ENCODE data around the gene ZNF574.

The ZNF574 gene

DNA sequence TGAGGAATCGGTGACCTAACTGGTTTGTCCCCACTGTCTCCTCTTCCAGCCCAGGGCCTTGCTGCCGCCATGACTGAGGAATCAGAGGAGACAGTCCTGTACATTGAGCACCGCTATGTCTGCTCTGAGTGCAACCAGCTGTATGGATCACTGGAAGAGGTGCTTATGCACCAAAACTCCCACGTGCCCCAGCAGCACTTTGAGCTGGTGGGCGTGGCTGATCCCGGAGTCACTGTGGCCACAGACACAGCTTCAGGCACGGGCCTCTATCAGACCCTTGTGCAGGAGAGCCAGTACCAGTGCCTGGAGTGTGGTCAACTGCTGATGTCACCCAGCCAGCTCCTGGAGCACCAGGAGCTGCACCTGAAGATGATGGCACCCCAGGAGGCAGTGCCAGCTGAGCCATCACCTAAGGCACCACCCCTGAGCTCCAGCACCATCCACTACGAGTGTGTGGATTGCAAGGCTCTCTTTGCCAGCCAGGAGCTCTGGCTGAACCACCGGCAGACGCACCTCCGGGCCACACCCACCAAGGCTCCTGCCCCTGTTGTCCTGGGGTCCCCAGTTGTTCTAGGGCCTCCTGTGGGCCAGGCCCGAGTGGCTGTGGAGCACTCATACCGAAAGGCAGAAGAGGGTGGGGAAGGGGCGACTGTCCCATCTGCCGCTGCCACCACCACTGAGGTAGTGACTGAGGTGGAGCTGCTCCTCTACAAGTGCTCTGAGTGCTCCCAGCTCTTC, 2.7 kb downstream of the ZNF574 start:
- DNase-seq: no peak

DNA sequence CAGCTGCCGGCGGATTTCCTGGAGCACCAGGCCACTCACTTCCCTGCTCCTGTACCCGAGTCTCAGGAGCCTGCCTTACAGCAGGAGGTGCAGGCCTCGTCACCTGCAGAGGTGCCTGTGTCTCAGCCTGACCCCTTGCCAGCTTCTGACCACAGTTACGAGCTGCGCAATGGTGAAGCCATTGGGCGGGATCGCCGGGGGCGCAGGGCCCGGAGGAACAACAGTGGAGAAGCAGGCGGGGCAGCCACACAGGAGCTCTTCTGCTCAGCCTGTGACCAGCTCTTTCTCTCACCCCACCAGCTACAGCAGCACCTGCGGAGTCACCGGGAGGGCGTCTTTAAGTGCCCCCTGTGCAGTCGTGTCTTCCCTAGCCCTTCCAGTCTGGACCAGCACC, 3.3 kb downstream of the ZNF574 start:
- no peak for DNase-seq

DNA sequence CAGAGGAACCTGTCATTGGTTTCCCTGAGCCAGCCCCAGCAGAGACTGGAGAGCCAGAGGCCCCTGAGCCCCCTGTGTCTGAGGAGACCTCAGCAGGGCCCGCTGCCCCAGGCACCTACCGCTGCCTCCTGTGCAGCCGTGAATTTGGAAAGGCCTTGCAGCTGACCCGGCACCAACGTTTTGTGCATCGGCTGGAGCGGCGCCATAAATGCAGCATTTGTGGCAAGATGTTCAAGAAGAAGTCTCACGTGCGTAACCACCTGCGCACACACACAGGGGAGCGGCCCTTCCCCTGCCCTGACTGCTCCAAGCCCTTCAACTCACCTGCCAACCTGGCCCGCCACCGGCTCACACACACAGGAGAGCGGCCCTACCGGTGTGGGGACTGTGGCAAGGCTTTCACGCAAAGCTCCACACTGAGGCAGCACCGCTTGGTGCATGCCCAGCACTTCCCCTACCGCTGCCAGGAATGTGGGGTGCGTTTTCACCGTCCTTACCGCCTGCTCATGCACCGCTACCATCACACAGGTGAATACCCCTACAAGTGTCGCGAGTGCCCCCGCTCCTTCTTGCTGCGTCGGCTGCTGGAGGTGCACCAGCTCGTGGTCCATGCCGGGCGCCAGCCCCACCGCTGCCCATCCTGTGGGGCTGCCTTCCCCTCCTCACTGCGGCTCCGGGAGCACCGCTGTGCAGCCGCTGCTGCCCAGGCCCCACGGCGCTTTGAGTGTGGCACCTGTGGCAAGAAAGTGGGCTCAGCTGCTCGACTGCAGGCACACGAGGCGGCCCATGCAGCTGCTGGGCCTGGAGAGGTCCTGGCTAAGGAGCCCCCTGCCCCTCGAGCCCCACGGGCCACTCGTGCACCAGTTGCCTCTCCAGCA, 4.2 kb downstream of the ZNF574 start:
- DNase-seq: no peak

DNA sequence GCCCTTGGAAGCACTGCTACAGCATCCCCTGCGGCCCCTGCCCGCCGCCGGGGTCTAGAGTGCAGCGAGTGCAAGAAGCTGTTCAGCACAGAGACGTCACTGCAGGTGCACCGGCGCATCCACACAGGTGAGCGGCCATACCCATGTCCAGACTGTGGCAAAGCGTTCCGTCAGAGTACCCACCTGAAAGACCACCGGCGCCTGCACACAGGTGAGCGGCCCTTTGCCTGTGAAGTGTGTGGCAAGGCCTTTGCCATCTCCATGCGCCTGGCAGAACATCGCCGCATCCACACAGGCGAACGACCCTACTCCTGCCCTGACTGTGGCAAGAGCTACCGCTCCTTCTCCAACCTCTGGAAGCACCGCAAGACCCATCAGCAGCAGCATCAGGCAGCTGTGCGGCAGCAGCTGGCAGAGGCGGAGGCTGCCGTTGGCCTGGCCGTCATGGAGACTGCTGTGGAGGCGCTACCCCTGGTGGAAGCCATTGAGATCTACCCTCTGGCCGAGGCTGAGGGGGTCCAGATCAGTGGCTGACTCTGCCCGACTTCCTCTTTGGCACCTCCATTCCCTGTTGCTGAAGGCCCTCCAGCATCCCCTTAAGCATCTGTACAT, 4.9 kb downstream of the ZNF574 start:
- DNase-seq: no peak

DNA sequence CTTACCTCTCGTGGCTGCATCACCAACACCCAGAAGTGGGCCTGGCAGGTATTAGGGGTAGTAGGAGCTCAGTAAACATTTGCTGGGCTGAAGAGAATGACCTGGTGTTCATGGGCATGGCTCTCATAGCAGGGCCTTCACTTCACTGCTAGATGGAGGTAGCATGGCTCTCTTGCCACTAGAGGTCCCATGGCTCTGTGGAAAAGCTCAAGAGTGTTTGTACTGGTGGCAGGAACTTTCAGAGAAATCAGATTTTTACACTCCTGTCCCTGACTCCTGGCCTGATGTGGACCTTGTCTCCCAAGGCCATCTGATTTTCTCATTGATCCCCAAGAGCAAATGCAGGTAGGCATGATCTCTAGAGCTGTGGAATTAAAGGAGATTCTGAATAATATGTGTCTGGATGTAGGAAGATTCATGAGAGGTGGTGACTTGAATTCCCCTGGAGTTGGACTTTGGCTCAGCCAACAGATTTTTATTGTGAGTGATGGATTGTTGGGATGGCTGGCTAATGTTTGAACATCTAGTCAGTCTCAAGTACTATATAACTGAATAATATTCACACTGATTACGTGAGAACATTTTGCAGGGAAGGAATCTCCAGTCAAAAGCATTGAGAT, 5.7 kb downstream of the ZNF574 start:
- DNase-seq: no peak

DNA sequence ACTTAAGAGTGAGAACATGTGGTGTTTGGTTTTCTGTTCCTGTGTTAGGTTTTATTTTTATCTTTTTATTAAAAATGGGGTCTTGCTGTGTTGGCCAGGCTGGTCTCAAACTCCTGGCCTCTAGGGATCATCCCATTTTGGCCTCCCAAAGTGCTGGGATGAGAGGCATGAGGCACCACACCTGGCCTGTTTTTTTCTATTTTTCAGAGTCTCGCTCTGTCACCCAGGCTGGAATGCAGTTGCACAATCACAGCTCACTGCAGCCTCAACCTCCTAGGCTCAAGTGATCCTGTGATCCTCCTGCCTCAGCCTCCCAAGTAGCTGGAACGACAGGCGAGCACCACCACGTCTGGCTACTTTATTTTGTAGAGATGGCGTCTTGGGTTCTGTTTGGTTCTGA, 7.6 kb downstream of the ZNF574 start:
- no peak for DNase-seq

DNA sequence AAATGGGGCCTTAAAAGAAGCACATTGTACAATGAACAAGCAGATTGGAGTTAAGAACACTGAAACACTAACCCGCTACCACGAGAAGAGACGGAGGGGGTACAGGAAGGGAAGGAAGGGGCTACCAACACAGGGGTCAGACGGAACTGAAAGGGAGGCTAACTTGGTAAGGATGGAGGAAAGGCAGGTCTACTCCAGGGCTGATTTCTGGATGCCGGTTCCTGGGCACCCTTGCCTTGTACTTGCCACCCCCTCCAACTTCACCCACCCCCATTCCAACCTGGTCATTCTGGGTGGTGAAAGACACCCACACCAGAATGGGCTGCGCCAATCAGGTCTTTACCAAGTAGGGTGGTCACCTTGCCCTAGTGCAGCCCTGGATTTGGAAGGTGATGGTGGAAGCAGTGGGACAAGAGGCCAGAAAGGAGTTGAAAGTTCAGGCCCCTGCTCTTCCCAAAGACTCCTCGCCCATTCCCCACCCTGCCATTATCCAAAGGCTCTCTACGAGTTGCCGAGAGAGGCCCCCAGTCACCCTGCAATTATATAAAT, 10.3 kb downstream of the ZNF574 start:
- DNase-seq: no peak

DNA sequence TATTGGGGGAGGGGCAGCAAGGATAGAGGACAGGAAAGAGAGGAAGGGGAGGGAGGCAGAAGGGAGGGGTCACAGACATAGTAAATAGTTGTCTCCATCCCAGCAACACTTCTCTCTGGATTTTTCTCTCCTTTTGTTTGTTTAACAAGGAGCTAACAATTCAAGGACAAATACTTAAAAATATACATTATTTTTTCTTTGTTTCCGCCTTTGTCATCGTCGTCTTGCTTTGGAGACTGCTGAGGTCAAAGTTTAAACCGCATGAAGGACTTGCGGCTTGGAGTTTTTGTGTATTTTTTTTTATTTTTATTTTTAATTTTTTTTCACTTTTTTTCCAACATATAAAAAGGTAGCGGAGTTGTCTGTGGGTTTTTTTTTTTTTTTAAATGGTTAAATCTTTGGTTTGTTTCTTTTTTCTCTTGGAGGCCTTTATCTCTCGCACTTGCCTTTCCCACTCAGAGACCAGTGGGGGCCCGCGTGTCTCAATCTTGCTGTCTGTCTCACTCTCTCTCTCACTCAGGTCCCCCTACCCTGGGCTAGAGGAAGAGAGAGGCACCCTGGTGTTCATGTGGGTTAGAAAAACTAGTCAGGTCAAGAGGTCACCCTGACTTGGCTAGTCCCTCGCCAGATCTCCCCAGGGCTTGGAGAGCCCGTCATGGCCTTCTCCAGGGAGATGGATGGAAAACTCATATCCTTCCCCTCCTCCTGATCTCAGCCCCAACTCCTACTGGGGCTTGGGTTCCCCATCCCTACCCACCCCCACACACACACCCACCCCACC, 11.0 kb downstream of the ZNF574 start:
- DNase-seq: no peak

DNA sequence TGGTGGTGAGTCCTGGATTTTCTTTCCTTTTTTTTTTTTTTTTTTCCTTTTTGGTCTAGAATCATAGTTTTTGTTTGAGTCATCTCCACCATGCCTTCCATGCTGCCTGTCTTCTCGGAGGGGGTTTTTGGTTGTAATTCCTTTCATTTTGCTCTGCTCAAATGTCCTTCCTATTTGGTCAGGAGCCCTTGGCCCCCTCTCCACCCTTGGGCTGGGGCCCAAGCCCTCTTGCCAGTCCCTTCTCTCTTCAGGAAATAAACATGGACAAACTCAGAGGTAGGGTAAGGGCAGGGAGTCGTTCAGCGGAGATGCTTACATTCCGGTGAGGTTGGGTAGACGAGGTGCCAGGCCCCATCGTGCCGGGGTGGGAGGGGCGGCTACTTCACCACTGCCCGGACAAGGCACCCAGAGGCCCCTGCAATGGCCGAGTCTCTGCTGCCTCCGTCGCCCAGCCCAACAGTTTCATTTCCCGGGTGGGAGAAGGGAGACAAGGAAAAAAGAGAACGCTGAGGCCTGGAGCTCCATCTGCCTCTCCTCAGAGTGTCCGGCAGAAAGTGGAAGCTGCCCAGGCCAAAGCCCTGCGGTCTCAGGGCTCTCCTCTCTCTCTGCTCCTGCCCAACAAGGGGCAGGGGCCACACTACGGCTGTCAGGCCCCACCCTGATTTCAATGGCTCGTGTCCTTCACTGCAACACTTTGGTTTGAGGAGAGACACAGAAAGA, 12.7 kb downstream of the ZNF574 start:
- no peak for DNase-seq

DNA sequence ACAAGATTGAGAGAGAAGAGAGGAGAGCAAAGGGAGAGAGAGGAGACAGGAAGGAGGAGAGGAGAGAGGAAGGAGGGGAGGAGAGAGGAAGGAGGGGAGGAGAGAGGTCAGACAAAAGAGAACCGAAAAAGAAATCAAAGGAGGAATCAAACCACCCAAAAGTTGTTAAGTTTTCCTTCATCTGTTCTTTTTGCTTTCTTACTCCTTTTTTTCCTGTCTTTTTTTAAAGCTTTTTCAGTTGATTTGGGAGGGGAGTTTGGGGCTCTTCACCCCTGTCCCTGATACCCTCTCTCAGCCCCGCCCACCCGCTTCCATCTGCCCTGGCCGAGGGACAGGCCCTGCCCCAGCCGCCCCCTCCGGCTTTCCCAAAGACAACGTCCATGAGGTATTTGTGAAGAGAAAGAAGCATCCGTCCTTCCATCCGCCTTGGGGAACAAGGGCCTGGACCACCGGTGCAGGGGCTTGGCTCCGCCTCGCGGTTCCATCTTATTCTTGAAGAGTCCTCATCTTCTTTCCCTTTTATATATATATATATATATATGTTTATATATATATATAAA, 13.3 kb downstream of the ZNF574 start:
- DNase-seq: no peak

DNA sequence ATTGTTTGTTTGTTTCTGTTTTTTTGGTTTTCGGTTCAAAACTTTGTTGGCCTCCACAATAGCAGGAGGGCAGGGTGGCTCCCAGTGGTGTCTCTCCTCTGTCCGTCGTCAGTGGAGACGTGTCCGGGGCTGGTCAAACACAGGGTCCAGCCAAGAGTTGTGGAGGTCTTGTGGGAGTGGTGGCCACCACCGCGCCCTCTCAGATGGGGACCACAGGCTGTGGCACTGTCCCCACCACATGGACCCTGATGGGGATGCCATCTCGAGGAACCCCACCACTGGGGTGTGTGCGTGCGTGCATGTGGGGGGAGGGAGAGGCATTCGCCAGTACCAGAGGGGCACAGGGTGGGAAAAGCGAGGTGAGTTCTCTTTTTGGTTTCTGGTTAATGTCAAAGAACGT, 13.8 kb downstream of the ZNF574 start:
- no peak for DNase-seq

DNA sequence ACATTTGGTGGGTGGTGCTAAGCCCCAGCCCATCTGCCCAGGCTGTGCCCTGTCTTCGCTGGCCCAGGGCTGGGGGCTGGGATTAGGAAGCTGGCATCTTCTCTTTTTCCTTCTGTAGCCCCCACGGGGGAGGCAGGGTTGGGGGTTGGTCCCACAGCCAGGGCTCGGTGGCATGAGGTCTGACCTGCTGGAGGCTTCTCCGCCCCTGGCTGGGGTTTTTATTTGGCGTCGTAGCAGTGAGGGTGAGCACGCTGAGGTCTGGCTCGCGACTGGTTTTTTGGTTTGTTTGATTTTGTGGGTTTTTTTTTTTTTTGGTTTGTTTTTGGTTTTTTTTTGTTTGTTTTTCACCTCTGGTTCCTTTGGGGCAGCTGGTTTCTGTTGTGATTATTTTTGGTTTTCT, 14.7 kb downstream of the ZNF574 start:
- no peak for DNase-seq

DNA sequence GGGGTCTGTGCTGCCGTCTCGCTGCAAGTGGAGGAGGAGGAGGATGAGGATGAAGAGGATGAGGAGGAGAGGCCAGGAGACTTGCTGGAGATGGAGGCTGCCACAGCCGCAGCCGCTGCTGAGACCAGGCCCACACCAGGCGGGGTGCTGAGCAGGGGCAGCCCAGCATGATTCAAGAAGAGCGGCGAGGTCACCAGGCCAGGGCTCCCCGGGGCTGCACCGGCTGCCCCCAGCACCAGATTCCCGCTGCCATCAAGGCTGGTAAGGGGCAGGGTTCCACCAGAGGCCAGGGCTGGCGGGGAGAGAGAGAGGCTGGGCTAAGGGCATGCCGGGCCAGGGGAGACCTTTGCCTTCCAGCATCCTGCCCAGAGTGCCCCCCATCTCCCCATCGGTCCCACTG, 15.3 kb downstream of the ZNF574 start:
- no peak for DNase-seq

DNA sequence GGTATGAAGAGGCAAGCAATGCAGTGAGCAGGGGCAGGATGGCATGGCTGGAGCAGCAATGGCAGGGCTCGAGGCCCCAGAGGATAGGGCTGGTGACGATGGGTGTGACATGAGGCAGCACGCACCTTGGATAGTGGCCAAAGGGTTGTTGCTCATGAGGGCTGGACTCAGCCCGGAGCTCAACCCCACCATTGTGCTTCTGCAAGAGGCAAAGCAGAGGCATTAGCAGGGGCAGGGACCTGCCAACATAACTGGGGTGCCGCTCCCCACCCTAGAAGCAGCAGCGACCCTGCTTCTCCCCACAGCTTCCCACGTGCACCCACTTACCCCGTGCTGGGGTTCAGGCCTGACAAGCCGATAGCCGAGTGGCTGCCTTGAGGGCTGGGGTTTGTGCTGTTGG, 15.8 kb downstream of the ZNF574 start:
- DNase-seq: no peak

DNA sequence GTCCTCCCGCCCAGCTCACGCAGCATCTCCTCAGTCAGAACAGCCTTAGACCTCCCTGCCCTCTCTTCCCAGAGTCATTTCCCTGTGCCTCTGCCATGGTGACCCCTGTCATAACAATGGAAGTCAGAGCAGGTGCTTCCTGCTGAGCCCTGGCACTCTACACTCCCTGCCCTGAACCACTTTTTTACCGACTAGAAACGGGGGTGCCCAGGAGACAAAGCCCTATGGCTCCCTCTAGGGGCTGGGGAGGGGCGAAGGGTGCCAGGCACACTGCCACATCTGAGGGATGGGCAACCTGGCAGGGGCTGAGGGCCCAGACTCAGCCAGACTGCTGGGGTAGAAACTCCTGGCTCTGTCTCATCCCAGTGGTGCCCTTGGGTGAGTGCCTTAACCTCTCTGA, 16.4 kb downstream of the ZNF574 start:
- DNase-seq: no peak

DNA sequence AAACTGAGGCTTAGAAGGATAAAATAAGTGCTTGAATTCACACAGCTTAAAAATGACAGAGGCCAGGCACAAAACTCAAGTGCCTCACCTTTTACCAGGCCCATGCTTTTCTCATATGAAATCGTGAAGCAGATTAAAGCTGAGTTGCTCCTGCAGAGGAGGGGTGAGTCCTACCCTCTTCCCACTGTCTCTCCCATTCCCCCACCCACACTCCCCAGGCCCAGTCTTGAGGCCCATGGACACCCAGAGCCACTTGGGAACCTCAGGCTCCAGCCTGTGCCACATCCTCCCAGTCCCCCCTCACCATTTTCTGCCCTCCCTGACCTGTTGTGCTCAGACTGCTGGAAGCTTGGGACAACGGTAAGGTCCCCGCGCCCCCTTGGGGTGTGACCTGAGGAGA, 17.5 kb downstream of the ZNF574 start:
- no peak for DNase-seq

DNA sequence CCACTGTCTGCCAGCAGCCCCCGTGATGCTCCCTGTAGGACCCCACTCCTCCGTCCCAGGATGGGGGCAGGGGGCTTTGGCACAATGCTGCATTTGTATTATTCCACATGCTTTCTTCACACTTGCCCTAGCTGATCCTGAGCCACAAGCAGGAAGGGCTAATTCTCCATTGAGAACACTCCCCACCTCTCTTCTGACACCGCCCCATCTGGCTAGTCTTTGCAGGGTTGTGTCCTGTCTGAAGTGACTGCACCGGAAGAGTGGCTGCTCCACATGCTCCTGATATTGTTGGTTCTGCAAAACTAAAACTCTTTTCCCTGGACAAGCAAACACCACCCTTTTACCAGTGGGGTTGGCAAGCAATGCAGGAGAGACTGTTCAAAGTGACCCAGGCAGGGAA, 18.0 kb downstream of the ZNF574 start:
- DNase-seq: no peak

DNA sequence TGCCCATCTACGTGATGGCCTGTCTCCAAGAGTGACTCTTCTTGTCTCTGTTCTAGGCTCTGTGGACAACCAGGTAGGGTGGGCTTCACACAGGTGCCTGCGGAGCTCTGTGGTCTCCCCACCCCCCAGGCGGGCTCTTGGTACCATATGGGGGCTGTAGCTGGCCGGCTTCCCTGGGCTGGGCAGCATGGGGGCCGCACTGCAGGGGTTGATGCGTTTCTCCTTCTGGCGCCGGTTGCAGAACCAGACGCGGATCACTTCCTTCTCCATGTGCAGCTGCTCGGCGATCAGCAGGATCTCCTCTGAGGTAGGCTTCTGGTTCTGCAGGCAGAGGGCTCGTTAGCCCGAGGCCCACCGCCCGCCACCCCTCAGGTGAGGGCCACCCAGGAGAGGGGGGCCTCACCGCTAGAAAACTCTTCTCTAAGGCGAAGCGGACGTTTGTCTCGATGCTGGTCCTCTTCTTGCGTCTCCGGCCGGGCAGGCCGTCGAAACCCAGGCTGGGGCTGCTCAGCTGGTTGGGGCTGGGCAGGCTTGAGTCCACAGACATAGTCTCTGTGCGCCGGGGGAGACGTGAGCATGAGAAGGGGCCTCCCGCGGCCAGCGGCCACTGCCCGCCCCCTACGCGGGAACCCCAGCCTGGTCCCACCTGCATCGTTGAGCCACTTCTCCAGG, 19.3 kb downstream of the ZNF574 start:
- DNase-seq: no peak

DNA sequence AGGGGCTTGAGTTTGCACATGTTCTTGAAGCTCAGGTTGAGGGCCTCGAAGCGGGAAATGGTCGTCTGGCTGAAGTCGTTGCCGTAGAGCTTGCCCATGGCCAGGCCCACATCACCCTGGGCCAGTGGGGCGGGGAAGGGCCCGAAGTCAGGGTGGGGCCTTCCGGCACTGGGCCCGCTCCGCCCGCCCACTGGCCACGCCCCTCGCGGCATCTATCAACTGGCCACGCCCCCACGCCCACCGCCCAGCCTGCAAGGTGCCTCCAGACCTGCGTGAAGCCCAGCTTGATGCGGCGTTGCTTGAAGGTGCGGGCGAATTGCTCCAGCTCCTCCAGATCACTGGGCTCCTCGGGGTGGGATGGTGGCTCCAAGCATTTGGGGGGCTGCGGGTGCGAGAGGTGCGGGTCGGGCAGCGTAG, 19.9 kb downstream of the ZNF574 start:
- no peak for DNase-seq

Data from anterior cingulate cortex (tissue), 58 donors.